ENCODE measurements around the gene SRF.

Gene SRF

GRCh38 chr6:43170931-43171706 lies at the start of gene SRF:
TSS of gene SRF (plus strand) at chr6:43171269. CDS start at chr6:43171657, 388 bp downstream.
- peak within 1 kb of the TSS; percentile 78 for H3K4me3 ChIP-seq (ENCODE audit: control insufficient read depth, low read depth, low read length)
- DNase-seq (ENCODE audit: low read depth), result peak; percentile 97
- peak; percentile 35 for TF ChIP-seq CTCF (IDR thresholded peaks at IDR 0.05; ENCODE audit: control insufficient read depth, insufficient read depth, low read depth, low read length, missing control alignments)

GRCh38 chr6:43122146-43122545 lies 48.9 kb upstream of the SRF start:
- no peak overlapping the region for H3K4me3 ChIP-seq (ENCODE audit: control insufficient read depth, low read depth, low read length)
- no peak for DNase-seq (ENCODE audit: low read depth)
- TF ChIP-seq CTCF (IDR thresholded peaks at IDR 0.05; ENCODE audit: control insufficient read depth, insufficient read depth, low read depth, low read length, missing control alignments), result no peak

GRCh38 chr6:43123461-43124314 lies 47.4 kb upstream of the SRF start:
- no peak for DNase-seq (ENCODE audit: low read depth)
- TF ChIP-seq CTCF (IDR thresholded peaks at IDR 0.05; ENCODE audit: control insufficient read depth, insufficient read depth, low read depth, low read length, missing control alignments), result no peak
- H3K4me3 ChIP-seq (ENCODE audit: control insufficient read depth, low read depth, low read length), result no peak overlapping the region

GRCh38 chr6:43124481-43124880 lies 46.6 kb upstream of the SRF start:
- TF ChIP-seq CTCF (IDR thresholded peaks at IDR 0.05; ENCODE audit: control insufficient read depth, insufficient read depth, low read depth, low read length, missing control alignments), result no peak
- DNase-seq (ENCODE audit: low read depth), result no peak
- H3K4me3 ChIP-seq (ENCODE audit: control insufficient read depth, low read depth, low read length), result no peak overlapping the region

- DNase-seq (ENCODE audit: low read depth), result peak; percentile 73
- no peak for TF ChIP-seq CTCF (IDR thresholded peaks at IDR 0.05; ENCODE audit: control insufficient read depth, insufficient read depth, low read depth, low read length, missing control alignments)
- no peak overlapping the region for H3K4me3 ChIP-seq (ENCODE audit: control insufficient read depth, low read depth, low read length)
These were observed 46.0 kb upstream of the SRF start for GRCh38 chr6:43125119-43125518.

GRCh38 chr6:43125555-43125954 lies 45.5 kb upstream of the SRF start:
- no peak for DNase-seq (ENCODE audit: low read depth)
- TF ChIP-seq CTCF (IDR thresholded peaks at IDR 0.05; ENCODE audit: control insufficient read depth, insufficient read depth, low read depth, low read length, missing control alignments), result no peak
- no peak overlapping the region for H3K4me3 ChIP-seq (ENCODE audit: control insufficient read depth, low read depth, low read length)
